Adrenal gland (tissue), 12 donors: Measurements from ENCODE around the gene SDCCAG8. TPM values are rescaled to one million over a fixed set of nuclear protein-coding genes. Genes with fewer than 3 reads are reported as not detected.

ENCODE experiments used
- DNase-seq, 7 donors: peaks; one replicate each; pipeline ENCODE4 v3.0.0-alpha.2; 2019 to 2020
- H3K27ac ChIP-seq, 5 donors: fragments of 200-600 bp; sonication (generic) in 4 of 5; 1 replicate in 3 of 5; 2 replicates in 2 of 5; pipeline versions ENCODE4 v1.5.1 to v1.8.0; 2016 to 2020; ENCODE audit warnings: mild to moderate bottlenecking in 1 of 5
- H3K27me3 ChIP-seq: fragments of 200-600 bp; 2 replicates; pipeline ENCODE4 v1.8.0; 2021
- H3K36me3 ChIP-seq, 2 donors: fragments of 200-600 bp; replicated peaks in 1 of 2; 1 replicate in 1 of 2; 2 replicates in 1 of 2; pipeline versions ENCODE4 v1.5.1 to v1.8.0; 2018 to 2022
- H3K4me1 ChIP-seq, 2 donors: fragments of 200-600 bp; replicated peaks in 1 of 2; 1 replicate in 1 of 2; 2 replicates in 1 of 2; pipeline versions ENCODE4 v1.5.1 to v1.8.0; 2018 to 2021
- H3K4me3 ChIP-seq, 4 donors: fragments of 200-600 bp; sonication (generic) in 3 of 4; one replicate each; pipeline ENCODE4 v1.5.1; 2016 to 2018
- H3K9me3 ChIP-seq, 3 donors: fragments of 200-600 bp; sonication (generic) in 1 of 3; replicated peaks in 1 of 3; 1 replicate in 2 of 3; 2 replicates in 1 of 3; pipeline versions ENCODE4 v1.5.1 to v1.8.0; 2016 to 2021
- POLR2A ChIP-seq, 2 donors: fragments of 450-650 bp; IDR thresholded peaks; one replicate each; pipeline ENCODE4 v1.6.1; 2017; ENCODE audit warnings: antibody characterized with exemption in 2 of 2, mild to moderate bottlenecking in 2 of 2, moderate library complexity in 1 of 2
- WGBS, 4 donors: extraction: QIAGEN DNeasy Blood & Tissue Kit in 2 of 4; methylation state at CpG; one replicate each; pipeline versions ENCODE4 v1.1.5 to v1.1.7; 2013 to 2017; 5-methylcytosine and 5-hydroxymethylcytosine counted together
- intact Hi-C, 2 donors: fragments of 100-400 bp; cut with DNase I; formaldehyde crosslinking; loops; one replicate each; pipeline versions ENCODE4 v1.14.1 to v1.15.0; 2022 to 2023
- polyA plus RNA-seq, 3 donors: library from polyadenylated mRNA; stranded (reverse); fragments of 200-250 nt in 2 of 3; fragments of 350-450 nt in 1 of 3; fragmentation: Illumina TruSeq in 1 of 3; extraction: RNeasy Lipid Tissue Mini Kit (QIAGEN cat#74804) in 1 of 3; gene quantifications; one replicate each; pipeline ENCODE4 v1.2.3, GENCODE V29; 2013 to 2014
- total RNA-seq, 9 donors: library from RNA; depleted of rRNA in 4 of 9; stranded (reverse); fragments of >200 nt in 4 of 9; fragments of 120-200 nt in 1 of 9; fragmentation: NEBNext Ultra II Directional in 1 of 9; extraction: Animal tissue kit (Norgen Biotek cat#: 25700) in 1 of 9; gene quantifications; one replicate each; pipeline versions ENCODE4 v1.1.0 to v1.2.4, GENCODE V29; 2013 to 2023
- TF ChIP-seq, protein P1 (sequence below), 6 experiments: fragments of 450-650 bp in 4 of 6; fragments of 200-600 bp in 2 of 6; sonication (generic) in 1 of 6; IDR thresholded peaks; 1 replicate in 5 of 6; 2 replicates in 1 of 6; pipeline versions ENCODE4 v1.5.1 to v1.8.0; 2016 to 2021; ENCODE audit warnings: antibody characterized with exemption in 6 of 6, mild to moderate bottlenecking in 2 of 6, moderate library complexity in 1 of 6
- donor health status: healthy with polysubstance abuse.
- donor health status: Bipolar disorder and iron deficiency.
- donor health status: DM: yes; HTN: yes; CAD: no.
- donor health status: DM: no; HTN: no; CAD: no.
- donor health status: DM: no; HTN: no; CAD: no.
- donor health status: DM: yes; HTN: yes; CAD: no.

The SDCCAG8 gene
- total and polyA plus RNA-seq, 12 donors = 22.5 to 60.9 (median 44.1) TPM

DNA sequence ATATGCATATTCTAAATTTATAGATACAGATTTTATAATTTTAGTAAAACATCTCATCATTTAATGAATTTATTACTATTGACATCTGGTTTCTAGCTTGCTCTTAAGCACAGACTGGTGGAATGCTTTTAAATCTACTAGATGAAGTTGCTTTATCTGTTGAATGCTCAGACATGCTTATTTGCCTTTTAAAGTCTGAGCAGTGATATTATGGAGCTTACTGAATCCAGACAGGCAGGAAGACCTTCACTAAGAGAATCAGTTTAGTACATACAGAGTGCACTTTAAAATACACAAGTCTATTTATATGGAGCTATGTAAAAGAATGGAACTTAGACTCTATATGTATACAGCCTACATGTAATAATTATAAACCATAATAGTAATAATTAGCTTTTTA lies 16.6 kb downstream of the SDCCAG8 start:
- no peaks in the 10 kb centered on the region for H3K9me3 ChIP-seq
- TF ChIP-seq, protein P1, sequence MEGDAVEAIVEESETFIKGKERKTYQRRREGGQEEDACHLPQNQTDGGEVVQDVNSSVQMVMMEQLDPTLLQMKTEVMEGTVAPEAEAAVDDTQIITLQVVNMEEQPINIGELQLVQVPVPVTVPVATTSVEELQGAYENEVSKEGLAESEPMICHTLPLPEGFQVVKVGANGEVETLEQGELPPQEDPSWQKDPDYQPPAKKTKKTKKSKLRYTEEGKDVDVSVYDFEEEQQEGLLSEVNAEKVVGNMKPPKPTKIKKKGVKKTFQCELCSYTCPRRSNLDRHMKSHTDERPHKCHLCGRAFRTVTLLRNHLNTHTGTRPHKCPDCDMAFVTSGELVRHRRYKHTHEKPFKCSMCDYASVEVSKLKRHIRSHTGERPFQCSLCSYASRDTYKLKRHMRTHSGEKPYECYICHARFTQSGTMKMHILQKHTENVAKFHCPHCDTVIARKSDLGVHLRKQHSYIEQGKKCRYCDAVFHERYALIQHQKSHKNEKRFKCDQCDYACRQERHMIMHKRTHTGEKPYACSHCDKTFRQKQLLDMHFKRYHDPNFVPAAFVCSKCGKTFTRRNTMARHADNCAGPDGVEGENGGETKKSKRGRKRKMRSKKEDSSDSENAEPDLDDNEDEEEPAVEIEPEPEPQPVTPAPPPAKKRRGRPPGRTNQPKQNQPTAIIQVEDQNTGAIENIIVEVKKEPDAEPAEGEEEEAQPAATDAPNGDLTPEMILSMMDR (IDR thresholded peaks at IDR 0.05) = no peak
- no peak for TF ChIP-seq POLR2A (IDR thresholded peaks at IDR 0.05)
- H3K4me3 ChIP-seq = no peak overlapping the region
- no peak overlapping the region for H3K27ac ChIP-seq
- peaks cover 8 to 34% of the 10 kb centered on the region in 2 donors for H3K4me1 ChIP-seq
- DNase-seq = no peak
- intact Hi-C loops = no loop called here
- peaks cover 0 to 17% of the 10 kb centered on the region in 2 donors for H3K36me3 ChIP-seq
- no peaks in the 10 kb centered on the region for H3K27me3 ChIP-seq

DNA sequence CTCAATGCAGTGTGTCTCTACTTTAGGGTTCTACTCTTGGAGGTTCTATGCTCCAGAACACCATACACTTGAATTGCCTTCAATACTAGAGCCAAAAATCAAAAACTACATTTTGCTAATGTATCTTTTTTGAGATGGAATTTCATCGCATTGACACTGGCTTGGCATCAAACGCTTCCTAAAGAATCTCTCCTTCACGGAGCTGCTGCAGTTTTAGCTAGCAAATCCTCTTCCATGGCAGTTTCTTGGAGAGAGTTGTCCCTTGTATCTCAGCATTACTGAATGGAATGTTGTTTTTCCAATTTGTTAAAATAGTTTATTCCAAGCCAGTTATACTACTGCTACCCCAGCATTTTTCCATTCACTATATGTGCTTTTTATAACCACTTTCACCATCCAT lies 17.7 kb downstream of the SDCCAG8 start:
- H3K4me1 ChIP-seq = peaks cover 8 to 24% of the 10 kb centered on the region in 2 donors
- H3K4me3 ChIP-seq = no peak overlapping the region
- DNase-seq = no peak
- peaks cover 0 to 17% of the 10 kb centered on the region in 2 donors for H3K36me3 ChIP-seq
- 75 to 85% (median 78%) methylated on average over 3 of the region's 3 CpGs for WGBS, 4 donors
- TF ChIP-seq, protein P1 (IDR thresholded peaks at IDR 0.05) = no peak
- TF ChIP-seq POLR2A (IDR thresholded peaks at IDR 0.05) = no peak
- intact Hi-C loops = no loop called here
- no peaks in the 10 kb centered on the region for H3K9me3 ChIP-seq
- H3K27me3 ChIP-seq = no peaks in the 10 kb centered on the region
- no peak overlapping the region for H3K27ac ChIP-seq

DNA sequence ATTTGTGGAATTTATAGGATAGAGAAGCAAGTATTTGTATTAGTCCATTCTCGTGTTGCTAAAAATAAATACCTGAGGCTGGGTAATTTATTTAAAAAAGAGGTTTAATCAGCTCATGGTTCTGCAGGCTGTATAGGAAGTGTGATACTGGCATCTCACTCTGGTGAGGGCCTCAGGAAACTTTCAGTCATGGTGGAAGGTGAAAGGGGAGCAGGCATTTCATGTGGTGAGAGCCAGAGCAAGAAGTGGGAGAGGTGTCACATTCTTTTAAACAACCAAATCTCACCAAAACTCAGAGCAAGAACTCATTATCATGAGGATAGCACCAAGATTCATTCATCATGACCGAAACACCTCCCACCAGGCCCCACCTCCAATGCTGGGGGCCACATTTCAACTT lies 18.1 kb downstream of the SDCCAG8 start:
- no peak for TF ChIP-seq POLR2A (IDR thresholded peaks at IDR 0.05)
- TF ChIP-seq, protein P1 (IDR thresholded peaks at IDR 0.05) = no peak
- DNase-seq = no peak
- no peak overlapping the region for H3K27ac ChIP-seq
- 86 to 95% (median 93%) methylated on average over 2 of the region's 2 CpGs for WGBS, 4 donors
- intact Hi-C loops = no loop called here
- no peak overlapping the region for H3K4me3 ChIP-seq
- H3K27me3 ChIP-seq = no peaks in the 10 kb centered on the region
- no peaks in the 10 kb centered on the region for H3K9me3 ChIP-seq
- peaks cover 0 to 17% of the 10 kb centered on the region in 2 donors for H3K36me3 ChIP-seq
- peaks cover 4 to 20% of the 10 kb centered on the region in 2 donors for H3K4me1 ChIP-seq

DNA sequence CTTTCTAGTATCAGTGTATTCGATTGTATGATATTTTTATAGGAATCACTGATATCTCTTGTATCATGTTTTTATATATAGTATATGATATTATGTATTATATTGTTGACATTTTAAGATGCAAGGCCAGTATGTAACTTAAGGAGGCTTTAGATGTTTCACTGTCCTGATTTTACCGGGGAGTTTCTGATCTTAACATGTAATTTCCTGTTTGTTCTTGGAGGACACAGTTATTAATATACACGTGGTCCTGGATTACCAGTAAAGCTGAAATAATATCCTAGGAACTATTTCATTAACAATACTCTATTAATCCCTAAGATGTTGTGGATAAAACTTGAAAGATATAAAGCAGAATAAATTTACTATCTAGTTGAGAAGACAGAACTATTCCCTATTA lies 19.5 kb downstream of the SDCCAG8 start:
- DNase-seq = no peak
- Histone ChIP-seq H3K36me3 (peaks cover 0 to 17% of the 10 kb centered on the region in 2 donors), H3K4me1 (peaks cover 0 to 8% of the 10 kb centered on the region in 2 donors), H3K9me3 (no peaks in the 10 kb centered on the region), H3K27ac (no peak overlapping the region), H3K4me3 (no peak overlapping the region), H3K27me3 (no peaks in the 10 kb centered on the region)
- WGBS, 4 donors = 80 to 87% (median 82%) methylated on average over 3 of the region's 3 CpGs
- intact Hi-C loops = no loop called here
- TF ChIP-seq POLR2A (IDR thresholded peaks at IDR 0.05) = no peak
- TF ChIP-seq, protein P1 (IDR thresholded peaks at IDR 0.05) = no peak
